ENCODE data around the gene GFY.
A peak's percentile ranks its signal among the peaks of the same experiment; 100 is the strongest.

The GFY gene

GRCh38 chr19:49420227-49420626 lies 5.0 kb upstream of the GFY start:
- Histone ChIP-seq H3K4me3 (ENCODE audit: insufficient read depth, low read depth, low read length, poor library complexity, severe bottlenecking) (no peak overlapping the region), H3K27me3 (replicated peaks; ENCODE audit: control insufficient read depth, insufficient read depth, low read length, poor library complexity, severe bottlenecking) (peaks cover 27% of the 10 kb centered on the region), H3K36me3 (ENCODE audit: control insufficient read depth, insufficient read depth, low read length) (no peaks in the 10 kb centered on the region), H3K27ac (ENCODE audit: insufficient read depth, low read length, poor library complexity, severe bottlenecking) (no peak overlapping the region), H3K9me3 (ENCODE audit: control insufficient read depth, low read length) (no peaks in the 10 kb centered on the region), H3K4me1 (ENCODE audit: control insufficient read depth, insufficient read depth, low read length, poor library complexity, severe bottlenecking) (peaks cover 35% of the 10 kb centered on the region)
- no peak for DNase-seq

DNA sequence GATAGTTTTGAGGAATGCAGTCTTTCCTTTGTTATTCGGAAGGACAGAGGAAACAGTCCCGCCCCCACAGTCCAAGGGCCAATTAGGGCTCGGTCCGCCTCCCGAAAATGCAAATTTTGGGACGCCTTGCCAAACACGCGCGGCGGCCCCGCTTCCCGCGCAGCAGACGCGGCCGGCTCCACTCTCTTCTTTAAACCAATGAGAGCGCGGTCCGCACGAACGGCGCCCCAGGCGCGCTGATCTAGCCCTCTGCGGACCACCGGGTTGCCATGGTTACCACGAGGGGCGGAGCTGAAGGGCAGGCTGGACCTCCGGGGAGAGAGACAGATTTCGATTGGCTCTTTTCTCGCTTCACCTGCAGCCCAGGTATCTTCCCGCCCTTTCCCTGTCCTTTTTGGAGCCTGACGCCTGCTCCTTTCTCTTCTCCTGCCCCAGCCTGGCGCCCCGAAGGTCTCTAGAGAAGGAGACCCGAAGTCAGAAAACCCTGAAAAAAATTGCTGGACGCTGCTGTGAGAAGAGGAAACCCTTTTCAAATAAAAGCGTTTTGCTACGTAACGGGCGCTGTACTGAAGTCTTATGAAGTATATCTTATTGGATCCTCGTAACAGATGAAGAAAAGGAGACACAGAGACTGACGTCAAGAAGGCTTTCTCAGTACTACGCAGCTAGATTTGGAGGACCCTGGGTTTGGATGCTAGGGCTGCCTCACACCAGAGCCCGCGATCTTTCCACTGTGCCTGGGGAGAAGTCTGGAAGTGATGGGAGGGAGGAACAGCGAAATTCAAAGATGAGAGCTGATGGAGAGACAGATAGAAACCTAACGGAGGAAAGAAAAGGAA lies 3.9 kb upstream of the GFY start:
- DNase-seq: no peak
- Histone ChIP-seq H3K4me3 (ENCODE audit: insufficient read depth, low read depth, low read length, poor library complexity, severe bottlenecking) (no peak overlapping the region), H3K36me3 (ENCODE audit: control insufficient read depth, insufficient read depth, low read length) (no peaks in the 10 kb centered on the region), H3K27ac (ENCODE audit: insufficient read depth, low read length, poor library complexity, severe bottlenecking) (no peak overlapping the region), H3K27me3 (replicated peaks; ENCODE audit: control insufficient read depth, insufficient read depth, low read length, poor library complexity, severe bottlenecking) (peaks cover 33% of the 10 kb centered on the region), H3K9me3 (ENCODE audit: control insufficient read depth, low read length) (no peaks in the 10 kb centered on the region), H3K4me1 (ENCODE audit: control insufficient read depth, insufficient read depth, low read length, poor library complexity, severe bottlenecking) (peaks cover 39% of the 10 kb centered on the region)

- Histone ChIP-seq H3K27ac (ENCODE audit: insufficient read depth, low read length, poor library complexity, severe bottlenecking) (no peak overlapping the region), H3K27me3 (replicated peaks; ENCODE audit: control insufficient read depth, insufficient read depth, low read length, poor library complexity, severe bottlenecking) (peaks cover 39% of the 10 kb centered on the region), H3K4me3 (ENCODE audit: insufficient read depth, low read depth, low read length, poor library complexity, severe bottlenecking) (no peak overlapping the region), H3K9me3 (ENCODE audit: control insufficient read depth, low read length) (no peaks in the 10 kb centered on the region), H3K36me3 (ENCODE audit: control insufficient read depth, insufficient read depth, low read length) (no peaks in the 10 kb centered on the region), H3K4me1 (ENCODE audit: control insufficient read depth, insufficient read depth, low read length, poor library complexity, severe bottlenecking) (peaks cover 39% of the 10 kb centered on the region)
- DNase-seq: no peak
These were observed 3.3 kb upstream of the GFY start for GRCh38 chr19:49421878-49422202.

- Histone ChIP-seq H3K4me3 (ENCODE audit: insufficient read depth, low read depth, low read length, poor library complexity, severe bottlenecking) (peak overlapping the region; percentile 31), H3K4me1 (ENCODE audit: control insufficient read depth, insufficient read depth, low read length, poor library complexity, severe bottlenecking) (peaks cover 42% of the 10 kb centered on the region), H3K9me3 (ENCODE audit: control insufficient read depth, low read length) (no peaks in the 10 kb centered on the region), H3K27ac (ENCODE audit: insufficient read depth, low read length, poor library complexity, severe bottlenecking) (no peak overlapping the region), H3K36me3 (ENCODE audit: control insufficient read depth, insufficient read depth, low read length) (no peaks in the 10 kb centered on the region), H3K27me3 (replicated peaks; ENCODE audit: control insufficient read depth, insufficient read depth, low read length, poor library complexity, severe bottlenecking) (peaks cover 45% of the 10 kb centered on the region)
- DNase-seq: peak in 1 of 3 donors; percentile 38
These were observed 2.6 kb upstream of the GFY start for GRCh38 chr19:49422407-49423070.

- peak within 1 kb of the TSS; percentile 31 for H3K4me3 ChIP-seq (ENCODE audit: insufficient read depth, low read depth, low read length, poor library complexity, severe bottlenecking)
- DNase-seq: no peak
- no peaks in the 10 kb centered on the region for H3K36me3 ChIP-seq (ENCODE audit: control insufficient read depth, insufficient read depth, low read length)
- H3K9me3 ChIP-seq (ENCODE audit: control insufficient read depth, low read length): no peaks in the 10 kb centered on the region
- H3K4me1 ChIP-seq (ENCODE audit: control insufficient read depth, insufficient read depth, low read length, poor library complexity, severe bottlenecking): peaks cover 50% of the 10 kb centered on the region
- H3K27ac ChIP-seq (ENCODE audit: insufficient read depth, low read length, poor library complexity, severe bottlenecking): no peak within 1 kb of the TSS
- H3K27me3 ChIP-seq (replicated peaks; ENCODE audit: control insufficient read depth, insufficient read depth, low read length, poor library complexity, severe bottlenecking): peaks cover 51% of the 10 kb centered on the region
These were observed 1.9 kb upstream of the GFY start, which contains the start of gene PTH2 for GRCh38 chr19:49423071-49423984. Gene PTH2 (minus strand): TSS chr19:49423441. CDS start chr19:49423339, 102 bp downstream.

DNA sequence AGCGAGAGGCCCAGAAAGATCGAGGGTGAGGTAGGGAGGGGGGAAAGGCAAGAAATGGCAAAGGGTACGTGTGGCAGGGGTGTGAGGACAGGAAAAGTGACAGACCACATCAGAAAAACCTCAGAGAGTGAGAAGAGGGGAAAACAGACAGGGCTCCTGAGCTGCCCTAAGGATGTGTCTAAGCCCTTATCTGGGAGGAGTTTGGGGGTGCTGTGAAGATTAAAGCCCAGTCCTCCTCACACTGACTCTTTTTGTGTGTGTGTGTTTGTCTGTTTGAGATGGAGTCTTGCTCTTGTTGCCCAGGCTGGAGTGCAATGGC lies 1.2 kb upstream of the GFY start:
- no peaks in the 10 kb centered on the region for H3K36me3 ChIP-seq (ENCODE audit: control insufficient read depth, insufficient read depth, low read length)
- peaks cover 55% of the 10 kb centered on the region for H3K4me1 ChIP-seq (ENCODE audit: control insufficient read depth, insufficient read depth, low read length, poor library complexity, severe bottlenecking)
- H3K27me3 ChIP-seq (replicated peaks; ENCODE audit: control insufficient read depth, insufficient read depth, low read length, poor library complexity, severe bottlenecking): peaks cover 57% of the 10 kb centered on the region
- H3K9me3 ChIP-seq (ENCODE audit: control insufficient read depth, low read length): no peaks in the 10 kb centered on the region
- H3K4me3 ChIP-seq (ENCODE audit: insufficient read depth, low read depth, low read length, poor library complexity, severe bottlenecking): no peak overlapping the region
- no peak overlapping the region for H3K27ac ChIP-seq (ENCODE audit: insufficient read depth, low read length, poor library complexity, severe bottlenecking)
- no peak for DNase-seq

GRCh38 chr19:49425922-49426592 lies 869 bp downstream of the GFY start:
- Histone ChIP-seq H3K36me3 (ENCODE audit: control insufficient read depth, insufficient read depth, low read length) (no peaks in the 10 kb centered on the region), H3K4me1 (ENCODE audit: control insufficient read depth, insufficient read depth, low read length, poor library complexity, severe bottlenecking) (peaks cover 52% of the 10 kb centered on the region), H3K4me3 (ENCODE audit: insufficient read depth, low read depth, low read length, poor library complexity, severe bottlenecking) (no peak overlapping the region), H3K27me3 (replicated peaks; ENCODE audit: control insufficient read depth, insufficient read depth, low read length, poor library complexity, severe bottlenecking) (peaks cover 64% of the 10 kb centered on the region), H3K27ac (ENCODE audit: insufficient read depth, low read length, poor library complexity, severe bottlenecking) (no peak overlapping the region), H3K9me3 (ENCODE audit: control insufficient read depth, low read length) (no peaks in the 10 kb centered on the region)
- no peak for DNase-seq

DNA sequence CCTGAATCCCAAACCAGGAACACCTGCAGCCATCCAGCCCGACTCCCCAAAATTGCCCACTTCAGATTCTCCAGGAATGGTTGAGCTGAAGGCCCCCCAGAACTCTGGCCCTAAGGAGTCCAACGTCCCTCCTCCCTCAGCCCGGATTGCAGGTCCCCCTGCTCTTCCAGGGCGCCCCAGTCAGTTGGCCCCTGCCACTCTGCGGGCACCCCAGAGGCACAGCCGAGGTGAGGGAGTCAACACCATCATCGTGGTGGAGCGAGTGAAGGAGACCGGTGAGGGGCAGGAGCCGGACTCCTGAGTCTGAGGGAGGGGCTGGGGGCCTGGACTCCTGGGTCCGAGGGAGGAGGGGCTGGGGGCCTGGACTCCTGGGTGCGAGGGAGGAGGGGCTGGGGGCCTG lies 2.2 kb downstream of the GFY start:
- H3K9me3 ChIP-seq (ENCODE audit: control insufficient read depth, low read length): no peaks in the 10 kb centered on the region

DNA sequence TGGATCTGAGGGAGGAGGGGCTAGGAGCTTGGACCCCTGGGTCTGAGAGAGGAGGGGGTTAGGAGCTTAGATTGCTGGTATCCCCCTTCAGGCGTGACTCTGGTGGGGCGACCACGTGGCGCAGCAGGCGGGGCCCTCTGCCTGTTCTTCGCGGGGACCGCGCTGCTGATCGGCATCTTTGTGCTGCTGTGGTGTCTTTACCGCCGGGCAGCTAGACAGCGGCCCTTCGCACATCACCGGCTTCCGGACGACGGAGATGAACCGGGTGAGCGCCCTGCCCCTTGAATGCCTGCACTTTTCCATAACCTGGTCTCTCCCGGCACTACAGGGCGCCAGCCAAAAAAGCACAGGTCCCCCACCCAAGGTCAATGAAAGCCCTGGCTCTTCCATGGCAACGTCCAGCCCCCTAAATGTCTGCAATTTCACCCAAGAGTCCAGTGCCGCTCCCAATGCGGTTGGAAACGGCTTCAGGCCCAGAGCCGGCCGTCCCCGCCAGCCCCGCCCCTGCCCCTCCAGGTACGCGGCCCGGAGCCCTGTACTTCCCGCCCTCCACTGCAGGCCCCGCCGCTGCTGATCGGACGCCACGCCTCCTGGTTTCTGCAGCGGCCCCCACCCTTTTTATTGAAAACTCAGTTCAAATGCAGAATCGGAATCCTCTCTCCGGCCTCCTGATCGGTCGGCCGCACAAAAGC lies 2.8 kb downstream of the GFY start:
- H3K4me3 ChIP-seq (ENCODE audit: insufficient read depth, low read depth, low read length, poor library complexity, severe bottlenecking): peak overlapping the region; percentile 20

More for the DNA sequence above, 2.2 kb downstream of the GFY start:
- Histone ChIP-seq H3K4me3 (ENCODE audit: insufficient read depth, low read depth, low read length, poor library complexity, severe bottlenecking) (no peak overlapping the region), H3K4me1 (ENCODE audit: control insufficient read depth, insufficient read depth, low read length, poor library complexity, severe bottlenecking) (peaks cover 47% of the 10 kb centered on the region), H3K36me3 (ENCODE audit: control insufficient read depth, insufficient read depth, low read length) (no peaks in the 10 kb centered on the region), H3K27ac (ENCODE audit: insufficient read depth, low read length, poor library complexity, severe bottlenecking) (no peak overlapping the region), H3K27me3 (replicated peaks; ENCODE audit: control insufficient read depth, insufficient read depth, low read length, poor library complexity, severe bottlenecking) (peaks cover 68% of the 10 kb centered on the region)
- no peak for DNase-seq

More for the DNA sequence above, 2.8 kb downstream of the GFY start:
- H3K9me3 ChIP-seq (ENCODE audit: control insufficient read depth, low read length): no peaks in the 10 kb centered on the region
- no peak overlapping the region for H3K27ac ChIP-seq (ENCODE audit: insufficient read depth, low read length, poor library complexity, severe bottlenecking)
- peaks cover 47% of the 10 kb centered on the region for H3K4me1 ChIP-seq (ENCODE audit: control insufficient read depth, insufficient read depth, low read length, poor library complexity, severe bottlenecking)
- H3K27me3 ChIP-seq (replicated peaks; ENCODE audit: control insufficient read depth, insufficient read depth, low read length, poor library complexity, severe bottlenecking): peaks cover 68% of the 10 kb centered on the region
- H3K36me3 ChIP-seq (ENCODE audit: control insufficient read depth, insufficient read depth, low read length): no peaks in the 10 kb centered on the region
- DNase-seq: no peak
